Measurements from ENCODE around the gene CLECL1.

DNA sequence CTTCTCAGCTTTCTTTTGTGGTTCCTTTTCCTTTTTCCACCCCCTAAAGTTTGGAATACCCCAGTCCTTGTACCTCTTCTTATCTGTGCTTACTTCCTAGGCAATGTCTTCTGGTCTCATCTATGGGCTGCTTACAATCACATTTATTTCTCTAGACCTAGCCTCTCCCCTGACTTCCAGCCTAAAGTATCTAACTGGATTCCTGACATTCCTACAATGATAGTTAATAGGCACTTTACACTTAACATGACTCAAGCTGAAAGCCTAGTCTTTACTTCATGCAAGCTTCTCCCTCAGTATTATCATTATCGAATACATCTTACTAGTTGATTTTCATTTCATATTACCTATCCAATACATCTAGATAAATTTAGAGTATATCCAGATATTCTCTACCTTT, 21.2 kb downstream of the CLECL1 start:
- TF ChIP-seq EZH2phosphoT487 (IDR thresholded peaks at IDR 0.05; ENCODE audit: low read length) (no peak), EZH2 (optimal IDR thresholded peaks at IDR 0.05; ENCODE audit: low read depth, low read length) (no peak)
- TF ChIP-seq, protein P1, sequence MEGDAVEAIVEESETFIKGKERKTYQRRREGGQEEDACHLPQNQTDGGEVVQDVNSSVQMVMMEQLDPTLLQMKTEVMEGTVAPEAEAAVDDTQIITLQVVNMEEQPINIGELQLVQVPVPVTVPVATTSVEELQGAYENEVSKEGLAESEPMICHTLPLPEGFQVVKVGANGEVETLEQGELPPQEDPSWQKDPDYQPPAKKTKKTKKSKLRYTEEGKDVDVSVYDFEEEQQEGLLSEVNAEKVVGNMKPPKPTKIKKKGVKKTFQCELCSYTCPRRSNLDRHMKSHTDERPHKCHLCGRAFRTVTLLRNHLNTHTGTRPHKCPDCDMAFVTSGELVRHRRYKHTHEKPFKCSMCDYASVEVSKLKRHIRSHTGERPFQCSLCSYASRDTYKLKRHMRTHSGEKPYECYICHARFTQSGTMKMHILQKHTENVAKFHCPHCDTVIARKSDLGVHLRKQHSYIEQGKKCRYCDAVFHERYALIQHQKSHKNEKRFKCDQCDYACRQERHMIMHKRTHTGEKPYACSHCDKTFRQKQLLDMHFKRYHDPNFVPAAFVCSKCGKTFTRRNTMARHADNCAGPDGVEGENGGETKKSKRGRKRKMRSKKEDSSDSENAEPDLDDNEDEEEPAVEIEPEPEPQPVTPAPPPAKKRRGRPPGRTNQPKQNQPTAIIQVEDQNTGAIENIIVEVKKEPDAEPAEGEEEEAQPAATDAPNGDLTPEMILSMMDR (IDR thresholded peaks at IDR 0.05; ENCODE audit: low read length): no peak

All from MM.1S (cell line).